Panc1 (cell line): ENCODE data around the gene ZMYM4.

Experiments used
- CTCF ChIP-seq: fragments of 450-650 bp; IDR thresholded peaks from 2 replicates; pipeline ENCODE4 v1.5.1; 2017; ENCODE audit warnings: mild to moderate bottlenecking
- SIN3A ChIP-seq: IDR thresholded peaks from 2 replicates; pipeline ENCODE4 v1.6.1; 2012; ENCODE audit warnings: low read depth, mild to moderate bottlenecking, low read length, moderate library complexity, borderline replicate concordance; ENCODE audit not compliant: insufficient read depth

GRCh38 chr1:35442734-35443133 lies 174.2 kb downstream of the ZMYM4 start:
- TF ChIP-seq CTCF, result no peak
- TF ChIP-seq SIN3A, result no peak
